Panc1 (cell line): ENCODE data around the gene SLC44A1. TPM values are rescaled to one million over a fixed set of nuclear protein-coding genes. Genes with fewer than 3 reads are reported as not detected.

Source experiments
- ATAC-seq: fragments of 200-7000 bp; cut with Tn5 transposase; 2 replicates; pipeline ENCODE4 v1.9.1; 2020; ENCODE audit warnings: mild to moderate bottlenecking, moderate library complexity
- BruUV-seq: library from RNA; stranded (reverse); fragments of 400-500 nt; replicated peaks from 2 replicates; lab custom pipeline; 2021; lab: Mats Ljungman, UMichigan
- CTCF ChIA-PET: fragments of 300-600 bp; sonication (Branson Sonifier 250); formaldehyde crosslinking; loops from one replicate; lab custom pipeline; 2022; ENCODE audit warnings: antibody characterized with exemption; lab: Charles Lee
- POLR2A ChIA-PET: fragments of 300-600 bp; sonication (Branson Sonifier 250); formaldehyde crosslinking; loops from one replicate; lab custom pipeline; 2022; ENCODE audit warnings: antibody characterized with exemption; lab: Charles Lee
- DNase-seq: peaks from one replicate; pipeline ENCODE4 v3.0.0-alpha.2; 2010; ENCODE audit warnings: low read depth, low spot score
- H3K27ac ChIP-seq: 2 replicates; pipeline ENCODE4 v1.5.1; 2011; ENCODE audit warnings: mild to moderate bottlenecking, low read length, inconsistent platforms
- H3K27me3 ChIP-seq: fragments of 200-500 bp; sonication (Bioruptor generic); 2 replicates; pipeline ENCODE4 v1.6.0; 2014; ENCODE audit warnings: low read length, inconsistent platforms; ENCODE audit not compliant: control insufficient read depth, insufficient read depth
- H3K36me3 ChIP-seq: fragments of 200-500 bp; sonication (Bioruptor generic); 2 replicates; pipeline ENCODE4 v1.5.1; 2014; ENCODE audit warnings: inconsistent platforms, mild to moderate bottlenecking, low read length, moderate library complexity; ENCODE audit not compliant: control insufficient read depth, insufficient read depth
- H3K4me1 ChIP-seq: 2 replicates; pipeline ENCODE4 v1.5.1; 2011; ENCODE audit warnings: inconsistent platforms, mild to moderate bottlenecking, low read length, moderate library complexity; ENCODE audit not compliant: control insufficient read depth, insufficient read depth
- H3K4me3 ChIP-seq, 2 experiments: 2 replicates each; pipeline ENCODE4 v1.5.1; 2011 to 2012; ENCODE audit warnings: low read depth in 2 of 2, low read length in 2 of 2, mild to moderate bottlenecking in 2 of 2, inconsistent platforms in 1 of 2, moderate library complexity in 1 of 2
- H3K9me3 ChIP-seq: fragments of 200-500 bp; sonication (Bioruptor generic); 2 replicates; pipeline ENCODE4 v1.5.1; 2014; ENCODE audit warnings: low read depth, mild to moderate bottlenecking, inconsistent platforms, low read length, moderate library complexity; ENCODE audit not compliant: control insufficient read depth, insufficient read depth
- POLR2AphosphoS5 ChIP-seq: IDR thresholded peaks from 2 replicates; pipeline ENCODE4 v1.6.1; 2012; ENCODE audit warnings: mild to moderate bottlenecking, low read depth, low read length, moderate library complexity
- SIN3A ChIP-seq: IDR thresholded peaks from 2 replicates; pipeline ENCODE4 v1.6.1; 2012; ENCODE audit warnings: low read depth, mild to moderate bottlenecking, low read length, moderate library complexity, borderline replicate concordance; ENCODE audit not compliant: insufficient read depth
- TCF7L2 ChIP-seq: IDR thresholded peaks from 2 replicates; pipeline ENCODE4 v1.6.1; 2011; ENCODE audit warnings: mild to moderate bottlenecking, low read depth, low read length, inconsistent platforms
- in situ Hi-C: cut with HindIII; loops from 2 replicates; pipeline ENCODE4 v1.10.0; 2016; ENCODE audit warnings: low sequenced_read_pairs, low pct_unique_long_range_greater_than_20kb
- intact Hi-C: fragments of 100-400 bp; cut with micrococcal nuclease; formaldehyde crosslinking; loops from one replicate; pipeline ENCODE4 v1.10.0; 2022; ENCODE audit not compliant: unreplicated experiment
- total RNA-seq: library from RNA; stranded (reverse); gene quantifications from one replicate; pipeline ENCODE4 v1.2.1, GENCODE V29; 2021; ENCODE audit not compliant: unreplicated experiment
- TF ChIP-seq, protein P1 (sequence below), 2 experiments: IDR thresholded peaks; 2 replicates each; pipeline ENCODE4 v1.6.1; 2011 to 2012; ENCODE audit warnings: low read depth in 2 of 2, control low read depth in 1 of 2, low read length in 1 of 2, mild to moderate bottlenecking in 1 of 2, moderate library complexity in 1 of 2; ENCODE audit not compliant: insufficient read depth in 1 of 2
- TF ChIP-seq, protein P2 (sequence below): fragments of 450-650 bp; IDR thresholded peaks from 2 replicates; pipeline ENCODE4 v1.5.1; 2017; ENCODE audit warnings: mild to moderate bottlenecking

SLC44A1 gene
- total RNA-seq, 1 experiment from 2014 or later, result 8.7 TPM

- Histone ChIP-seq H3K4me3 (peak overlapping the region; percentile 71 to 76), H3K4me1 (no peaks in the 10 kb centered on the region), H3K27ac (peak overlapping the region; percentile 92), H3K36me3 (0 out of 2 replicates have a peak, but pooled peaks cover 3% of the 10 kb centered on the region), H3K9me3 (no peaks in the 10 kb centered on the region), H3K27me3 (no peaks in the 10 kb centered on the region)
- in situ Hi-C loops (no loop called here), intact Hi-C loops (no loop called here)
- POLR2A ChIA-PET, result interaction anchor here (0.7 kb wide), 1 partner anchor 64 kb away, joined by 8 read pairs; no protein-coding TSS in a partner anchor
- TF ChIP-seq TCF7L2 (no peak), POLR2AphosphoS5 (no peak), SIN3A (no peak)
- TF ChIP-seq, protein P1, sequence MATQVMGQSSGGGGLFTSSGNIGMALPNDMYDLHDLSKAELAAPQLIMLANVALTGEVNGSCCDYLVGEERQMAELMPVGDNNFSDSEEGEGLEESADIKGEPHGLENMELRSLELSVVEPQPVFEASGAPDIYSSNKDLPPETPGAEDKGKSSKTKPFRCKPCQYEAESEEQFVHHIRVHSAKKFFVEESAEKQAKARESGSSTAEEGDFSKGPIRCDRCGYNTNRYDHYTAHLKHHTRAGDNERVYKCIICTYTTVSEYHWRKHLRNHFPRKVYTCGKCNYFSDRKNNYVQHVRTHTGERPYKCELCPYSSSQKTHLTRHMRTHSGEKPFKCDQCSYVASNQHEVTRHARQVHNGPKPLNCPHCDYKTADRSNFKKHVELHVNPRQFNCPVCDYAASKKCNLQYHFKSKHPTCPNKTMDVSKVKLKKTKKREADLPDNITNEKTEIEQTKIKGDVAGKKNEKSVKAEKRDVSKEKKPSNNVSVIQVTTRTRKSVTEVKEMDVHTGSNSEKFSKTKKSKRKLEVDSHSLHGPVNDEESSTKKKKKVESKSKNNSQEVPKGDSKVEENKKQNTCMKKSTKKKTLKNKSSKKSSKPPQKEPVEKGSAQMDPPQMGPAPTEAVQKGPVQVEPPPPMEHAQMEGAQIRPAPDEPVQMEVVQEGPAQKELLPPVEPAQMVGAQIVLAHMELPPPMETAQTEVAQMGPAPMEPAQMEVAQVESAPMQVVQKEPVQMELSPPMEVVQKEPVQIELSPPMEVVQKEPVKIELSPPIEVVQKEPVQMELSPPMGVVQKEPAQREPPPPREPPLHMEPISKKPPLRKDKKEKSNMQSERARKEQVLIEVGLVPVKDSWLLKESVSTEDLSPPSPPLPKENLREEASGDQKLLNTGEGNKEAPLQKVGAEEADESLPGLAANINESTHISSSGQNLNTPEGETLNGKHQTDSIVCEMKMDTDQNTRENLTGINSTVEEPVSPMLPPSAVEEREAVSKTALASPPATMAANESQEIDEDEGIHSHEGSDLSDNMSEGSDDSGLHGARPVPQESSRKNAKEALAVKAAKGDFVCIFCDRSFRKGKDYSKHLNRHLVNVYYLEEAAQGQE (IDR thresholded peaks at IDR 0.05; ENCODE audit: insufficient read depth in 1 of 2, low read depth in 2 of 2, low read length in 1 of 2), result no peak
- TF ChIP-seq, protein P2, sequence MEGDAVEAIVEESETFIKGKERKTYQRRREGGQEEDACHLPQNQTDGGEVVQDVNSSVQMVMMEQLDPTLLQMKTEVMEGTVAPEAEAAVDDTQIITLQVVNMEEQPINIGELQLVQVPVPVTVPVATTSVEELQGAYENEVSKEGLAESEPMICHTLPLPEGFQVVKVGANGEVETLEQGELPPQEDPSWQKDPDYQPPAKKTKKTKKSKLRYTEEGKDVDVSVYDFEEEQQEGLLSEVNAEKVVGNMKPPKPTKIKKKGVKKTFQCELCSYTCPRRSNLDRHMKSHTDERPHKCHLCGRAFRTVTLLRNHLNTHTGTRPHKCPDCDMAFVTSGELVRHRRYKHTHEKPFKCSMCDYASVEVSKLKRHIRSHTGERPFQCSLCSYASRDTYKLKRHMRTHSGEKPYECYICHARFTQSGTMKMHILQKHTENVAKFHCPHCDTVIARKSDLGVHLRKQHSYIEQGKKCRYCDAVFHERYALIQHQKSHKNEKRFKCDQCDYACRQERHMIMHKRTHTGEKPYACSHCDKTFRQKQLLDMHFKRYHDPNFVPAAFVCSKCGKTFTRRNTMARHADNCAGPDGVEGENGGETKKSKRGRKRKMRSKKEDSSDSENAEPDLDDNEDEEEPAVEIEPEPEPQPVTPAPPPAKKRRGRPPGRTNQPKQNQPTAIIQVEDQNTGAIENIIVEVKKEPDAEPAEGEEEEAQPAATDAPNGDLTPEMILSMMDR, result no peak
- BruUV-seq, result no TSS peak
- CTCF ChIA-PET, result interaction anchor here (0.7 kb wide), 2 partner anchors 21 to 71 kb away, joined by 7 to 8 read pairs; no protein-coding TSS in a partner anchor
- DNase-seq, result no peak
- ATAC-seq, result no peak
These were observed 202.9 kb downstream of the SLC44A1 start for GRCh38 chr9:105447386-105447813.

DNA sequence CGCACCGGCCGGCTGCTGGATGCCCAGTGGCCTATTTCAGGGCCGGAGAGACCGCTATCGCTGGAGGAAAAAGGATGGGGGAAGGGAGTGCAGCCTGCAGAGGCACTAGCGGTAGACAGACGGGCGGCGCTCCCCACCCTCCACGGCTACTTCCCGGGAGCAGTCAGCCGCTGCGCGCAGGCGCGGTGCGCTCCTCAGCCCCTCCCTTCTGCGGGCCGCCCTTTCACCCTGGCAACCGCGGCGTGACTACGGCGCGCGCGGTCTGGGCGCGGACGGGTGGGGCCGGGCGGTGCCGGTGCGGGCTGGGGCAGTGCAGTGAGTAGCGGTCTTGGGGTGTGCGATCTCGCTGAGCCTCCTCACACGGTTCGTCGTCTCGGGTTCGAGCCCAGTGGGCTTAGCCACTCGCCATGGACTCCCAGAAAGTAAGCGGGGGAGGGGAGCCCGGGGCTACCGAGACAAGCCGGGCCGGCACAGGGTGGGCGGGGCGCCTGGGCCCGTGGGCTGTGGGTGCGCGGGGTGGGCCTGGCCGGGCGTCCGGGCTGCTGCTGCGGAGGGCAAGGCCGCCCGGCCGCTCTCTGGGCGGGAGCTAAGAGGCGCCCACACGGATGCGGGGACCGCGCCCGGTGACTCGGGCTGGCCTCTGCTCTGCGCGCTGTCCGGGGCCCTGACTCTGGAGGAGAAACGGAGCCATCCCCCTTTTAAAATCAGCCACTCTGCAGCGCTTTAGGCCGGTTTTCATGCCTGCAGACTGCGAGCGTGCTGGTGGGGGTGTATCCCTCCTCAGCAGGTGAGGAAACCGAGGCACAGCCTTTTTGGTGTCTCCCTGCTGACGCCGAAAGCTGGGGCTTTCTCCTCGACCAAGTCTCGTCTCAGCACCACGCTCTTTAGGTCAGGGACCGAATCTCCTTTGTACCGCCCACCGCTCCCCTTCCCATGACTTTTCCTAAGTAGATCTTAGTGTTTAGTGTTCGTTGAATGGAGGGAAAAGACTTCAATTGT, 203.7 kb downstream of the SLC44A1 start, which contains the start of gene FSD1L:
FSD1L (plus strand) TSS at position 221 of the 999 bp plus-strand sequence; CDS start at position 408, 187 bp downstream.
- TF ChIP-seq SIN3A, result peak; percentile 80; the same call in 1 of the 2 replicates
- no peak for TF ChIP-seq TCF7L2
- TF ChIP-seq, protein P1 (IDR thresholded peaks at IDR 0.05; ENCODE audit: insufficient read depth in 1 of 2, low read depth in 2 of 2, low read length in 1 of 2), result no peak
- TF ChIP-seq, protein P2, result no peak
- peak; percentile 49; the same call in 1 of the 2 replicates for TF ChIP-seq POLR2AphosphoS5
- intact Hi-C loops (no loop called here), in situ Hi-C loops (no loop called here)
- Histone ChIP-seq H3K36me3 (0 out of 2 replicates have a peak, but pooled peaks cover 3% of the 10 kb centered on the region), H3K27me3 (no peaks in the 10 kb centered on the region), H3K27ac (peak within 1 kb of the TSS; percentile 92), H3K4me3 (peak within 1 kb of the TSS; percentile 71 to 76), H3K9me3 (no peaks in the 10 kb centered on the region), H3K4me1 (no peaks in the 10 kb centered on the region)
- peak; percentile 27 for DNase-seq
- peak; percentile 96 for ATAC-seq
- ChIA-PET POLR2A (no interaction called here), CTCF (interaction anchor here (0.7 kb wide), 1 partner anchor 21 kb away, joined by 7 read pairs; no protein-coding TSS in a partner anchor)
- no TSS peak for BruUV-seq
